Heart left ventricle (tissue), 16 donors: ENCODE data around the gene TAS1R2. TPM values are rescaled to one million over a fixed set of nuclear protein-coding genes. Genes with fewer than 3 reads are reported as not detected.
A peak's percentile ranks its signal among the peaks of the same experiment; 100 is the strongest.
"Not testable (repeated sequence)": the region's sequence is repeated elsewhere in the genome, so short reads cannot be mapped to it uniquely, and the experiment has no call there.

ENCODE experiments used
- ATAC-seq, 4 donors: fragments of 200-7000 bp; cut with Tn5 transposase; one replicate each; pipeline ENCODE4 v1.9.1; 2020 to 2022; ENCODE audit warnings: moderate library complexity in 4 of 4, mild to moderate bottlenecking in 3 of 4, moderate number of reproducible peaks in 1 of 4
- DNase-seq, 5 donors: peaks; one replicate each; pipeline ENCODE4 v3.0.0-alpha.2; 2020
- H3K27ac ChIP-seq, 12 donors: fragments of 200-600 bp; sonication (generic) in 4 of 12; one replicate each; pipeline versions ENCODE4 v1.5.0 to v1.8.0; 2016 to 2022; ENCODE audit warnings: mild to moderate bottlenecking in 2 of 12
- H3K27me3 ChIP-seq, 9 donors: fragments of 200-600 bp; sonication (generic) in 2 of 9; one replicate each; pipeline versions ENCODE4 v1.5.1 to v1.8.0; 2016 to 2022; ENCODE audit warnings: mild to moderate bottlenecking in 3 of 9
- H3K36me3 ChIP-seq, 9 donors: fragments of 200-600 bp; sonication (generic) in 2 of 9; one replicate each; pipeline versions ENCODE4 v1.5.0 to v1.8.0; 2018 to 2022; ENCODE audit warnings: mild to moderate bottlenecking in 2 of 9
- H3K4me1 ChIP-seq, 12 donors: fragments of 200-600 bp; sonication (generic) in 4 of 12; one replicate each; pipeline versions ENCODE4 v1.5.0 to v1.8.0; 2016 to 2022; ENCODE audit warnings: mild to moderate bottlenecking in 3 of 12
- H3K4me3 ChIP-seq, 12 donors: fragments of 200-600 bp; sonication (generic) in 4 of 12; one replicate each; pipeline versions ENCODE4 v1.5.0 to v1.8.0; 2017 to 2022; ENCODE audit warnings: mild to moderate bottlenecking in 9 of 12, moderate library complexity in 4 of 12
- H3K9me3 ChIP-seq, 12 donors: fragments of 200-600 bp; sonication (generic) in 4 of 12; one replicate each; pipeline versions ENCODE4 v1.5.0 to v1.8.0; 2016 to 2022; ENCODE audit warnings: mild to moderate bottlenecking in 1 of 12
- CTCF ChIP-seq, 12 donors: fragments of 200-600 bp; sonication (generic) in 4 of 12; IDR thresholded peaks; one replicate each; pipeline versions ENCODE4 v1.5.0 to v1.8.0; 2018 to 2022; ENCODE audit warnings: antibody characterized with exemption in 12 of 12, mild to moderate bottlenecking in 5 of 12
- POLR2A ChIP-seq, 2 donors: fragments of 450-650 bp; IDR thresholded peaks; one replicate each; pipeline ENCODE4 v1.6.1; 2017; ENCODE audit warnings: antibody characterized with exemption in 2 of 2, mild to moderate bottlenecking in 2 of 2, moderate library complexity in 2 of 2
- WGBS, 4 donors: extraction: QIAGEN DNeasy Blood & Tissue Kit in 2 of 4; methylation state at CpG; one replicate each; pipeline versions ENCODE4 v1.1.5 to v1.1.7; 2013 to 2018; 5-methylcytosine and 5-hydroxymethylcytosine counted together
- intact Hi-C, 10 donors: fragments of 100-400 bp; cut with DNase I; formaldehyde crosslinking; loops; one replicate each; pipeline versions ENCODE4 v1.11.1 to v1.14.2; 2022
- polyA plus RNA-seq, 2 donors: library from polyadenylated mRNA; stranded (reverse); fragments of 200-250 nt; gene quantifications; one replicate each; pipeline ENCODE4 v1.2.3, GENCODE V29; 2013
- total RNA-seq, 9 donors: library from RNA; depleted of rRNA in 2 of 9; stranded (reverse); fragments of >200 nt in 2 of 9; fragmentation: NEBNext Ultra II Directional in 3 of 9; extraction: Animal tissue kit (Norgen Biotek cat#: 25700) in 3 of 9; gene quantifications; one replicate each; pipeline versions ENCODE4 v1.1.0 to v1.2.4, GENCODE V29; 2016 to 2023
- donor health status: ischemic (EF 13 %, LVEDD 7.1; RV severe dilation, severe dysfunction).
- donor health status: healthy with polysubstance abuse.
- donor health status: DM: no; HTN: yes; CAD: no.
- donor health status: DM: no; HTN: no; CAD: no.
- donor health status: ischemic (EF 25% LVEDD 6.9; RV normal size, moderate dysfunction).
- donor health status: ischemic (EF 25% LVEDD 5.7; RV mildly dilated, moderate dysfunction).
- donor health status: healthy.
- donor health status: DM: yes; HTN: yes; CAD: no.
- donor health status: ischemic (EF 35%, LVEDD 5.7; RV mildly dilated, moderate dysfunction).
- donor health status: nonischemic (EF 11% LVEDD 7.7; RV severe dilation, severe dysfunction).
- donor health status: DM: yes; HTN: yes; CAD: no.
- donor health status: PGD.
- donor health status: ischemic (EF 29% LVEDD 5.4; RV normal size, mild dysfunction).
- donor health status: nonischemic (EF 23%, LVEDD 6.1; RV moderate dilation, normal function).

Gene TAS1R2
- total and polyA plus RNA-seq, 11 donors, result not detected

GRCh38 chr1:18840145-18840544 lies 19.3 kb downstream of the TAS1R2 start:
- peaks cover 0 to 3% (median 0%) of the 10 kb centered on the region in 12 donors for H3K9me3 ChIP-seq
- no peak overlapping the region for H3K27ac ChIP-seq
- no peaks in the 10 kb centered on the region for H3K4me1 ChIP-seq
- peaks cover 0 to 46% (median 8%) of the 10 kb centered on the region in 9 donors for H3K27me3 ChIP-seq
- DNase-seq, result no peak
- no peaks in the 10 kb centered on the region for H3K36me3 ChIP-seq
- WGBS, 4 donors, result 90 to 95% (median 92%) methylated on average over 12 to 17 of the region's 17 CpGs
- intact Hi-C loops, result no loop called here
- ATAC-seq, result no peak
- no peak for TF ChIP-seq POLR2A (IDR thresholded peaks at IDR 0.05)
- H3K4me3 ChIP-seq, result no peak overlapping the region

GRCh38 chr1:18836654-18837053 lies 22.8 kb downstream of the TAS1R2 start:
- DNase-seq (no peak), ATAC-seq (no peak)
- Histone ChIP-seq H3K9me3 (no peaks in the 10 kb centered on the region), H3K4me1 (no peaks in the 10 kb centered on the region), H3K36me3 (no peaks in the 10 kb centered on the region), H3K27me3 (peaks cover 0 to 61% (median 12%) of the 10 kb centered on the region in 9 donors), H3K27ac (no peak overlapping the region), H3K4me3 (no peak overlapping the region)
- intact Hi-C loops, result no loop called here
- WGBS, 4 donors, result 65 to 74% (median 68%) methylated on average over 5 of the region's 5 CpGs
- TF ChIP-seq POLR2A (IDR thresholded peaks at IDR 0.05) (no peak), CTCF (IDR thresholded peaks at IDR 0.05) (no peak)

GRCh38 chr1:18832319-18832718 lies 27.1 kb downstream of the TAS1R2 start:
- H3K9me3 ChIP-seq, result peaks cover 0 to 11% (median 0%) of the 10 kb centered on the region in 12 donors
- H3K4me1 ChIP-seq, DNase-seq, H3K4me3 ChIP-seq, intact Hi-C loops, H3K36me3 ChIP-seq, ATAC-seq, H3K27ac ChIP-seq: not testable (repeated sequence)
- peaks cover 0 to 59% (median 11%) of the 10 kb centered on the region in 9 donors for H3K27me3 ChIP-seq
- WGBS, 4 donors, result 28 to 35% (median 33%) methylated on average over 1 of the region's 1 CpG

- WGBS, 4 donors, result 81 to 95% (median 93%) methylated on average over 2 of the region's 2 CpGs
- DNase-seq (peak in 1 of 5 donors; percentile 4), ATAC-seq (peak in 1 of 4 donors; percentile 14)
- Histone ChIP-seq H3K27me3 (peaks cover 0 to 57% (median 11%) of the 10 kb centered on the region in 9 donors), H3K4me3 (no peak overlapping the region), H3K27ac (no peak overlapping the region), H3K36me3 (no peaks in the 10 kb centered on the region), H3K9me3 (peaks cover 0 to 12% (median 0%) of the 10 kb centered on the region in 12 donors), H3K4me1 (no peaks in the 10 kb centered on the region)
- TF ChIP-seq POLR2A (IDR thresholded peaks at IDR 0.05) (no peak), CTCF (IDR thresholded peaks at IDR 0.05) (no peak)
- intact Hi-C loops, result no loop called here
Observed at GRCh38 chr1:18831656-18832055, 27.8 kb downstream of the TAS1R2 start.

GRCh38 chr1:18830596-18830995 lies 28.9 kb downstream of the TAS1R2 start:
- intact Hi-C loops, result no loop called here
- ATAC-seq (no peak), DNase-seq (no peak)
- no peaks in the 10 kb centered on the region for H3K4me1 ChIP-seq
- 32 to 48% (median 41%) methylated on average over 12 of the region's 12 CpGs for WGBS, 4 donors
- H3K27me3 ChIP-seq, result peaks cover 0 to 48% (median 10%) of the 10 kb centered on the region in 9 donors
- no peak overlapping the region for H3K27ac ChIP-seq
- no peaks in the 10 kb centered on the region for H3K36me3 ChIP-seq
- H3K4me3 ChIP-seq, result no peak overlapping the region
- TF ChIP-seq POLR2A (IDR thresholded peaks at IDR 0.05) (no peak), CTCF (IDR thresholded peaks at IDR 0.05) (no peak)
- H3K9me3 ChIP-seq, result peaks cover 0 to 12% (median 0%) of the 10 kb centered on the region in 12 donors
